ENCODE measurements around the gene RNF41.
A peak's percentile ranks its signal among the peaks of the same experiment; 100 is the strongest.

Gene RNF41

DNA sequence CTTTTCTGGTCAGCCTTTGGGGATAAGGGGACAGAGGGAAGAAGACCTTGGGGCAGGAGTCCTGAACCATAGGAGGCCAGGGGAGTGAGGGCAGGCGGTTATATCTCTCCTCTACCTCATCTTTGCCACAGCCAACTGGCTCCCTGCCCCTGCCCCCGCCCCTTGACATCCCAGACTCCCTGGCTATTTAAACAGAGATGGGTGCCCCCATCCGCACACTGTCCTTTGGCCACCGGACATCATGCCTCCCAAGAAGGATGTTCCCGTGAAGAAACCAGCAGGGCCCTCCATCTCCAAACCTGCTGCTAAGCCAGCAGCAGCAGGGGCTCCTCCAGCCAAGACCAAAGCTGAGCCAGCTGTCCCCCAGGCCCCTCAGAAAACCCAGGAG lies 68.0 kb downstream of the RNF41 start:
- H2BK15ac ChIP-seq (ENCODE audit: low read length) = no peak overlapping the region
- no peak for DNase-seq (ENCODE audit: low spot score)
- H3K4me3 ChIP-seq (ENCODE audit: low read length in 2 of 2) = peak overlapping the region in 1 of 2 donors; percentile 78
- no peak overlapping the region for H3K14ac ChIP-seq (ENCODE audit: low read length)
- H4K91ac ChIP-seq (ENCODE audit: low read depth, low read length, poor library complexity) = no peak overlapping the region
- H3K27ac ChIP-seq (replicated peaks; ENCODE audit: low read length) = no peak overlapping the region
- peaks cover 7 to 13% of the 10 kb centered on the region in 2 donors for H3K4me1 ChIP-seq (ENCODE audit: control insufficient read depth in 2 of 2, insufficient read depth in 1 of 2, low read depth in 1 of 2, low read length in 2 of 2)
- no peak overlapping the region for H3K9ac ChIP-seq (ENCODE audit: low read depth, low read length, poor library complexity)
- no peaks in the 10 kb centered on the region for H3K9me3 ChIP-seq (replicated peaks in 1 of 2; ENCODE audit: control insufficient read depth in 2 of 2, insufficient read depth in 1 of 2, low read depth in 1 of 2, low read length in 2 of 2)
- no peak overlapping the region for H3K23ac ChIP-seq (ENCODE audit: low read depth, low read length, poor library complexity)
- H2BK12ac ChIP-seq (ENCODE audit: low read length) = no peak overlapping the region
- WGBS, 2 donors (ENCODE audit: extremely low coverage in 2 of 2, insufficient read length in 2 of 2, insufficient replicate concordance in 1 of 2) = no CpG with 5 or more reads among the region's 5 CpGs
- peaks cover 16 to 17% of the 10 kb centered on the region in 2 donors for H3K36me3 ChIP-seq (replicated peaks in 1 of 2; ENCODE audit: control insufficient read depth in 2 of 2, insufficient read depth in 2 of 2, low read length in 2 of 2)
- no peaks in the 10 kb centered on the region for H3K27me3 ChIP-seq (ENCODE audit: control insufficient read depth in 3 of 3, insufficient read depth in 3 of 3, low read depth in 1 of 3, low read length in 3 of 3)
- H4K8ac ChIP-seq (ENCODE audit: low read depth, low read length) = no peak overlapping the region
- no peak overlapping the region for H2AK5ac ChIP-seq (ENCODE audit: low read depth, low read length)
- H2BK5ac ChIP-seq (ENCODE audit: low read length) = no peak overlapping the region
- H3K79me1 ChIP-seq (ENCODE audit: low read depth, low read length) = no peaks in the 10 kb centered on the region
- H3K4me2 ChIP-seq (ENCODE audit: insufficient read depth, low read length, poor library complexity, severe bottlenecking) = peak overlapping the region; percentile 21
- no peak overlapping the region for H3K18ac ChIP-seq (ENCODE audit: low read length)
- no peak overlapping the region for H2BK120ac ChIP-seq (ENCODE audit: low read depth, low read length)
- H2AFZ ChIP-seq (ENCODE audit: low read length) = no peak overlapping the region
- H3K4ac ChIP-seq (ENCODE audit: low read length) = no peak overlapping the region

- no CpG with 5 or more reads among the region's 8 CpGs for WGBS, 2 donors (ENCODE audit: extremely low coverage in 2 of 2, insufficient read length in 2 of 2, insufficient replicate concordance in 1 of 2)
- DNase-seq (ENCODE audit: low spot score) = no peak
These were observed 68.7 kb downstream of the RNF41 start for GRCh38 chr12:56152756-56153677.

More at GRCh38 chr12:56152756-56153677, 68.7 kb downstream of the RNF41 start:
- Histone ChIP-seq H3K36me3 (replicated peaks in 1 of 2; ENCODE audit: control insufficient read depth in 2 of 2, insufficient read depth in 2 of 2, low read length in 2 of 2) (peaks cover 16 to 17% of the 10 kb centered on the region in 2 donors), H2BK120ac (ENCODE audit: low read depth, low read length) (no peak overlapping the region), H3K18ac (ENCODE audit: low read length) (peak overlapping the region; percentile 25), H3K79me1 (ENCODE audit: low read depth, low read length) (no peaks in the 10 kb centered on the region), H2BK12ac (ENCODE audit: low read length) (no peak overlapping the region), H3K23ac (ENCODE audit: low read depth, low read length, poor library complexity) (no peak overlapping the region), H2BK5ac (ENCODE audit: low read length) (no peak overlapping the region), H3K4ac (ENCODE audit: low read length) (no peak overlapping the region), H3K4me1 (ENCODE audit: control insufficient read depth in 2 of 2, insufficient read depth in 1 of 2, low read depth in 1 of 2, low read length in 2 of 2) (peaks cover 7 to 13% of the 10 kb centered on the region in 2 donors), H3K9ac (ENCODE audit: low read depth, low read length, poor library complexity) (peak overlapping the region; percentile 67), H3K27me3 (ENCODE audit: control insufficient read depth in 3 of 3, insufficient read depth in 3 of 3, low read depth in 1 of 3, low read length in 3 of 3) (no peaks in the 10 kb centered on the region), H4K91ac (ENCODE audit: low read depth, low read length, poor library complexity) (no peak overlapping the region), H2AK5ac (ENCODE audit: low read depth, low read length) (no peak overlapping the region), H4K8ac (ENCODE audit: low read depth, low read length) (no peak overlapping the region), H2BK15ac (ENCODE audit: low read length) (peak overlapping the region; percentile 15), H2AFZ (ENCODE audit: low read length) (peak overlapping the region; percentile 91), H3K4me3 (ENCODE audit: low read length in 2 of 2) (peak overlapping the region; percentile 78 to 92), H3K4me2 (ENCODE audit: insufficient read depth, low read length, poor library complexity, severe bottlenecking) (peak overlapping the region; percentile 82), H3K9me3 (replicated peaks in 1 of 2; ENCODE audit: control insufficient read depth in 2 of 2, insufficient read depth in 1 of 2, low read depth in 1 of 2, low read length in 2 of 2) (no peaks in the 10 kb centered on the region), H3K14ac (ENCODE audit: low read length) (no peak overlapping the region), H3K27ac (replicated peaks; ENCODE audit: low read length) (no peak overlapping the region)

Data from neuronal stem cell (in vitro differentiated cells).